Stimulated activated CD4-positive, alpha-beta T cell treated with anti-CD3 and anti-CD28 coated beads, Interleukin-1b, Interleukin-23, amount 100 ng/mL, for 48 hours (primary cell): ENCODE measurements around the gene SLFN5.
A peak's percentile ranks its signal among the peaks of the same experiment; 100 is the strongest.
"Not testable (repeated sequence)": the region's sequence is repeated elsewhere in the genome, so short reads cannot be mapped to it uniquely, and the experiment has no call there.

Source experiments
- DNase-seq: peaks from one replicate; pipeline ENCODE4 v3.0.0-alpha.2; 2020

Gene SLFN5

GRCh38 chr17:35242805-35243560 is at the start of gene SLFN5:
SLFN5 (plus strand) TSS chr17:35243072; CDS start chr17:35258691, 15,619 bp downstream.
- DNase-seq = peak; percentile 91

GRCh38 chr17:35194001-35194400 is 48.9 kb upstream of the SLFN5 start, which contains the start of gene SLC35G3:
SLC35G3 (minus strand) TSS chr17:35194393; CDS start chr17:35194307, 86 bp downstream.
- DNase-seq = not testable (repeated sequence)

- not testable (repeated sequence) for DNase-seq
Observed at GRCh38 chr17:35195062-35195461, 47.8 kb upstream of the SLFN5 start.

- not testable (repeated sequence) for DNase-seq
Observed at GRCh38 chr17:35202582-35202981, 40.3 kb upstream of the SLFN5 start.

- peak; percentile 28 for DNase-seq
Observed at GRCh38 chr17:35210741-35211140, 32.1 kb upstream of the SLFN5 start.

- no peak for DNase-seq
Observed at GRCh38 chr17:35212668-35213067, 30.2 kb upstream of the SLFN5 start.

GRCh38 chr17:35213412-35213940 is 29.4 kb upstream of the SLFN5 start:
- DNase-seq = no peak

GRCh38 chr17:35214192-35214591 is 28.7 kb upstream of the SLFN5 start:
- DNase-seq = no peak

- peak; percentile 22 for DNase-seq
Observed at GRCh38 chr17:35214631-35215273, 28.1 kb upstream of the SLFN5 start.

- DNase-seq = no peak
Observed at GRCh38 chr17:35217107-35217506, 25.8 kb upstream of the SLFN5 start.

- DNase-seq = no peak
Observed at GRCh38 chr17:35218915-35219314, 24.0 kb upstream of the SLFN5 start.

- DNase-seq = no peak
Observed at GRCh38 chr17:35222452-35222851, 20.4 kb upstream of the SLFN5 start.

GRCh38 chr17:35224436-35224835 is 18.4 kb upstream of the SLFN5 start:
- DNase-seq = no peak

GRCh38 chr17:35227546-35227945 is 15.3 kb upstream of the SLFN5 start:
- DNase-seq = no peak

GRCh38 chr17:35229638-35230037 is 13.2 kb upstream of the SLFN5 start:
- DNase-seq = no peak

GRCh38 chr17:35234315-35234714 is 8.6 kb upstream of the SLFN5 start:
- DNase-seq = not testable (repeated sequence)

- DNase-seq = no peak
Observed at GRCh38 chr17:35235289-35235688, 7.6 kb upstream of the SLFN5 start.

GRCh38 chr17:35235917-35236316 is 7.0 kb upstream of the SLFN5 start:
- no peak for DNase-seq

GRCh38 chr17:35236821-35237220 is 6.1 kb upstream of the SLFN5 start:
- no peak for DNase-seq

- no peak for DNase-seq
Observed at GRCh38 chr17:35238821-35239220, 4.1 kb upstream of the SLFN5 start.

GRCh38 chr17:35239823-35240222 is 3.0 kb upstream of the SLFN5 start:
- DNase-seq = no peak

- DNase-seq = no peak
Observed at GRCh38 chr17:35240861-35241260, 2.0 kb upstream of the SLFN5 start.

GRCh38 chr17:35241520-35241919 is 1.4 kb upstream of the SLFN5 start:
- DNase-seq = peak; percentile 37

GRCh38 chr17:35242158-35242804 is 591 bp upstream of the SLFN5 start:
- peak; percentile 91 for DNase-seq
